GM19438 (cell line): ENCODE data around the gene PTOV1.

Experiments
- ATAC-seq: cut with Tn5 transposase; IDR thresholded peaks from one replicate; pipeline ENCODE4 v1.9.1; 2021; ENCODE audit warnings: low read depth; ENCODE audit not compliant: unreplicated experiment

PTOV1 gene

DNA sequence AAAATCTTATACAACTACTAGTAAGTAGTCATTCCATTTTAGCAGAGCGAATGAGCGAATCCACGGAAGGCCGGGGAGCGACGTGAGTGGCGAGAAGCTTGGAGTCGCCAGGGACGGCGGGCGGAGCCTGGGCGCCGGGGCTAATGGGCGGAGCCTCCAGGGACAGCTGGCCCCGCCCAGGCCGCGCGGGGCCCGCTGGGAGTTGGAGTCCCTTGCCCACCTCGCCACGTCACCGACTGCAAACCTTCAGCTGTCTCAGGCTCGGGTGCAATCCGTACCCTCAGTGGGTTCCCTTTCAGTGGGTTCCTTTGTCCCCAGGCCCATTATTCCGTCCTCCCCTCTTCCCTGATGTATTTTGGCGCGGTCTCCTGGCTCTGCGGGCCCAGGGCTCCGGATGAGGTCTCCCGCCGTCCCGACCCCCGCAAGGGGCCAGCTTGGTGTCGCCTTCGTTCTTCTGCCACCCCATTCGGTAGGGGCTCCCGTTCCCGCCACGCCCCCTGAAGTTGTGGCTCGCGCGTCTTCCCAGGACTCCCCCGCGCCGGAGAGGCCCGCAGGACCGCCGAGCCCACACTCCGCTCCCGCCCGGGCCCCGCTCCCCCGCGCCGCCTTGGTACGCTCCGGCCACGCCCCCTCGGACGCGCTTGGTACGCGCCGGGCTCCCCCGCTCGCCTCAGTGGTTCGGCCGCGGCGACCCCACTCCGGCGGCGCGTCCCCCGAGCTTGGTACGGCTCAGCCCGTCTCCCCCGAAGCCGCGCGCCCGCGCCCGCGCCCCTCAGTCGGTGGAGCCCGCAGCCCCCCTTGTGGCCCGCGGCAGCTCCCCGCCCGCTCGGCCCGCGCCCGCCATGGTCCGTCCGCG is at the start of gene PTOV1:
TSS of gene PTOV1 (plus strand) at position 673 of the 856 bp plus-strand sequence.
- ATAC-seq, result peak; percentile 67

DNA sequence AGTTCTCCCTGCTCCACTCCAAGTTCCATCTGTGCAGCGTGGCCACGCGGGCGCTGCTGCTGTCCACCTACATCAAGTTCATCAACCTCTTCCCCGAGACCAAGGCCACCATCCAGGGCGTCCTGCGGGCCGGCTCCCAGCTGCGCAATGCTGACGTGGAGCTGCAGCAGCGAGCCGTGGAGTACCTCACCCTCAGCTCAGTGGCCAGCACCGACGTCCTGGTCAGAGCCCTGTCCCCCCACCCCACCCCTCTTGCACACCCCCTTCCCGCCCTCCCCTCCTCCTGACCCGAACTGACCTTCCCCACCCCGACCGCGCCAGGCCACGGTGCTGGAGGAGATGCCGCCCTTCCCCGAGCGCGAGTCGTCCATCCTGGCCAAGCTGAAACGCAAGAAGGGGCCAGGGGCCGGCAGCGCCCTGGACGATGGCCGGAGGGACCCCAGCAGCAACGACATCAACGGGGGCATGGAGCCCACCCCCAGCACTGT is 49.5 kb upstream of the PTOV1 start:
- ATAC-seq, result no peak

DNA sequence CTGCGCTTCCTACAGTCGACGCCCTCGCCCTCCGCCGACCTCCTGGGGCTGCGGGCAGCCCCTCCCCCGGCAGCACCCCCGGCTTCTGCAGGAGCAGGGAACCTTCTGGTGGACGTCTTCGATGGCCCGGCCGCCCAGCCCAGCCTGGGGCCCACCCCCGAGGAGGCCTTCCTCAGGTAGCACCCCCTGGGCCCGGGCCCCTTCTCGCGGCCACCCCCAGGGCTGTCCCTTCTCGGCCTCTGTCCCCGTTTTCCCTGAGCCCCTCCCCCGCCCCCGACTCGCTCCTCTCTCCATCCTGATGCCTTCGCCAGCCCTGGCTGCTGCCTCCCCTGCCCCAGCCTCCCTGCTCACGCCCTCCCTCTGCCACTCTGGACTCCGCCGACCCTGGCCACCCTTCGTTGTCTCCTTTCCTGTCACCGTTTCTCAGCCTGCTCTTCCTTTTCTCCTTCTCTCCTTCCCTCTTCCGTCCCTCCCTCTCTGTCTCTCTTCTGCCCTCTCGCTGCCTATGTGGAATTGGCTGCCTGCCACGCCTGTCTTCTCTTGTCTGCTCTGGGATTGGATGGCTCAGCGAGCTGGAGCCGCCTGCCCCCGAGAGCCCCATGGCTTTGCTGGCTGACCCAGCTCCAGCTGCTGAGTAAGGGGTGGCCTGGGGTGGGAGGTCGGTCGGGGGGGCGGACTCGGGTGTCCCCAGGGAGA is 48.8 kb upstream of the PTOV1 start:
- ATAC-seq, result no peak

DNA sequence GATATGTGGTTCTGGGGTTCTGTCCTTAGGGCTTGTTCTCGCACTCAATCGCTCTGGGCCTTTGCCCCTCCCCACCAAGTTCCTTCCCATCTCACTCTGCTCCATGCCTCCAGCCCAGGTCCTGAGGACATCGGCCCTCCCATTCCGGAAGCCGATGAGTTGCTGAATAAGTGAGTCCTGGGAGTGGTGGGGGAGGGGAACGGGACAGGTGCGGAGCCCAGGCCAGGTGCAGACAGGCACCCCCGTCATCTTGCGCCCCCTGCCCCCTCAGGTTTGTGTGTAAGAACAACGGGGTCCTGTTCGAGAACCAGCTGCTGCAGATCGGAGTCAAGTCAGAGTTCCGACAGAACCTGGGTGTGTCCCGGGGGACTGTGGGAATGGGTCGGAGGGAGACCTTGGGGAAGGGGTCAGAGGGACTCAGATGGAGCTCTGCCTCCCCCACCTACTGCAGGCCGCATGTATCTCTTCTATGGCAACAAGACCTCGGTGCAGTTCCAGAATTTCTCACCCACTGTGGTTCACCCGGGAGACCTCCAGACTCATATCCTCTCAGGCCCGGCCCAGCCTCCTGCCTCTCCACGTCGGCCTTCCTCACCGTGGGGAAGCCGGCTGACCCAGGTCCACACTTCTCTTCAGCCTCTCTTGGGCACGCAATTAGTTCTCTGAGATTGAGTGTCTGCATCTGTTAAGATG is 48.0 kb upstream of the PTOV1 start:
- no peak for ATAC-seq

- no peak for ATAC-seq
Measured at GRCh38 chr19:49803529-49803856, 47.5 kb upstream of the PTOV1 start.

DNA sequence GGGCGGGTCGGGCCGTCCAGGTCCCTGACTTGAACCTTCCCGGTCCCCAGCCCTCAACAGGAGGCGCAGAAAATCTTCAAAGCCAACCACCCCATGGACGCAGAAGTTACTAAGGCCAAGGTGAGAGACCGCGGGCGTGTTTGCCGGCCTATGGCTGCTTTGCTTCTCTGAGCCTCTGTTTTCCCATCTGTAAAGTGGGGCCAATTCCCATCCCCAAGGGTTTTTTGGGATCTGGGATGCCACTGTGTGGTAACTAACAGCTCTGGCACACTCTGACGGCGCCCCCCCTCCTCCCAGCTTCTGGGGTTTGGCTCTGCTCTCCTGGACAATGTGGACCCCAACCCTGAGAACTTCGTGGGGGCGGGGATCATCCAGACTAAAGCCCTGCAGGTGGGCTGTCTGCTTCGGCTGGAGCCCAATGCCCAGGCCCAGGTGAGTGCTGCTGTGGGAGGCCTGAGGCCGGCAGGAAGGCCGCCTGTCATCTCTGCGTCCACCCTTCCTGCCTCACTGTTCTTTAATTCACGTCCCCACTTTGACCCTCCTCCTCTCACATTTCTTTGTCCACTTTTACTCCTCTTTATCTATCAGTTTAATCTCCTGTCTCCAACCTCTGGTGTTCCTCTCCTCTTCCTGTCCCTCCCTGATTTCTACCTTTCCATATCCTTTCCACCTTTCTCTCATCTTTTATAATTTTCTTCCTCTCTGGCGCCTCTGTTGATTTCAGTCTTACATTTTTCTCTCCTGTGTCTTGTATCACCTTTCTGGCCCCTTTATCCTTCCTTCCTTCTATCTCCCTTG is 44.9 kb upstream of the PTOV1 start:
- ATAC-seq, result no peak

- ATAC-seq, result no peak
Measured at GRCh38 chr19:49806620-49806959, 44.4 kb upstream of the PTOV1 start.

GRCh38 chr19:49807058-49807903 is 43.7 kb upstream of the PTOV1 start:
- ATAC-seq, result no peak

DNA sequence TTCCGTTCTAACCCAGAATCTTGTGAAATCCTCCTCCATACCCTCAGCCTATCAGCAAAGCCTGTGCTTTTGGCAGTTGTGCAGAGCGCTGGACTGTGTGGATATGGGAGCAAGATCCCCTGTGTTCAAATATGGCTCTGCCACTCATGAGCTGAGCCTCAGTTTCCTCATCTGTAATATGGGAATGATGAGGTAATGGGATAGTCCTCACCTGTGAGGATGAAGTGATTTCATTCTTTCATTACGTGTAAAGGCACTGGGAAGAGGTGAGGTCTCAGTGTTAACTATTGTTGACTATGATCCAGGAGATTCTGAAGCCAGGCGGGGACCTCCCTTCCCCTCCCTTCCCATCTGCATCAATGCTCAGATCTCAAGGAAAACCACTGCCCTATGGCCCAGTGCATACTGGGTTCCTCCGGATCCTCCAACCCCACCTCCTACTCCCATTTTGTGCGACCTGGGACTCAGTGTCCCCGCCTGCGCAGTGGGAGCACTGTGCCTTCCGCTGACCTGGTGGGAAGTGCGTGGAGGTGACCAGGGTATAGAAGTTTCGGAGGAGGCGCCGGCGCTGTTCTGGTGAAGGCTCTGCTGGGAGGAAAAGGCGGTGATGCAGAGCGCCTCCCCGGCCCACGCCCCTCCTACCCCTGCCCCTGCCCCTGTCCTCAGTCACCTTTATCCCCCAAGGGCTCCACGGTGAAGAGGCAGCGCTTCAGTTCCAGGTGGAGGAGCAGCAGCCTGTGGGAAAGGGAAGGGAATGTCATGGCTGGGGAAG is 42.9 kb upstream of the PTOV1 start:
- ATAC-seq, result no peak

GRCh38 chr19:49808711-49809159 is 42.2 kb upstream of the PTOV1 start:
- ATAC-seq, result no peak

DNA sequence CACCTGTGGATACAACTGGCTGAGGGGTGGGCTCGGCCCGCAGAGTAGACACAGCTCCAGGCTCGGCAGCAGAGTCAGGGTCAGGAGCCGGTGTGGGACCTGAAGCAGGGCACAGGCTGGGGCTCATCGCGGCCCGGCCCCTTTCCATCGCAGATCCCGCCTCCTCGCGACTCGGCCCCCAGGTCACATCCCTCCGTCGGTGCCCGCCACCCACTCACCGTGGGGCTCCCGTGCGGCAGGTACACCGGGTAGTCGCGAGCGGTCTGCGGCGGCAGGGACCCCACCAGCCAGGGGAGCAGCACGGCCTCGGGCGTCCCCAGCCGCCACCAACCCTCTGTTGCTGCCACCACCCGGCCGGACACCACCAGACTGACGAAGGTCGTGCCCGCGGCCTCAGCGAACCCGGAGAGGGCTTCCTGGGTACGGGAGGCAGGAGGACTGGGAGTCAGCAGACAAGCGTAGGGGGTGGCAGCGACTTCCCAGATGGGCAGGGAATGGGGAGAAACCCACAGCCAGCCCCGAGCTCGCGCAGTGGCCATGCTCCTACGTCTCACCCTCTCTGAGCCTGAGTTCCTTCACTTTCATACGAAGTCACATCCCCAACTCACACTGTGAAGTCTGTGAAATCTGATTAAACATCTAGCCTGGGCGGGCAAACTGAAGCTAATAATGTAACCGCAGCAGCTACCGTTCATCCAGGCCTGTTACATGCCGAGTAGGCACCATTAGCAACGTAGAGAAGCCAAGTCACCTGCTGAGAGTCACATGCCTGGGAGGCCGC is 41.6 kb upstream of the PTOV1 start:
- ATAC-seq, result no peak

- ATAC-seq, result no peak
Measured at GRCh38 chr19:49809941-49810389, 41.0 kb upstream of the PTOV1 start.

DNA sequence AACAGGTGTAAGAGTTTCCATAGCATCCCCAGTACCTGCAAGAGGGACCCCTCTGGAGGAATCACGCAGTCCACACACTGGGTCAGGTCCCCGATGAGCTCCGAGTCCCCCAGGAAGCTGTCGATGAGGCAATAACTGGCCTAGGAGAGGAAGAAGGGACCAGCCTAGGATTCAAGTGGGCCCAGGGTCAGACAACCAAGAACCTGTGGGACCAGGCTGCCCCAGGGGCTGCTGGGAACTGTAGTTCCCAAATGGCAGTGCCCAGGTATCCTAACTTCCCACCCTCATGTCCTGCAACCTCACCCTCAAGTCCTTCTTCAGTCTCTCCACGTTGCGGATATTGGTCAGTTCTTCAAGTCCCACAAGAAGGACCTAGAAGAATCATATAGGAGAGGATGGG is 39.6 kb upstream of the PTOV1 start:
- ATAC-seq, result no peak

DNA sequence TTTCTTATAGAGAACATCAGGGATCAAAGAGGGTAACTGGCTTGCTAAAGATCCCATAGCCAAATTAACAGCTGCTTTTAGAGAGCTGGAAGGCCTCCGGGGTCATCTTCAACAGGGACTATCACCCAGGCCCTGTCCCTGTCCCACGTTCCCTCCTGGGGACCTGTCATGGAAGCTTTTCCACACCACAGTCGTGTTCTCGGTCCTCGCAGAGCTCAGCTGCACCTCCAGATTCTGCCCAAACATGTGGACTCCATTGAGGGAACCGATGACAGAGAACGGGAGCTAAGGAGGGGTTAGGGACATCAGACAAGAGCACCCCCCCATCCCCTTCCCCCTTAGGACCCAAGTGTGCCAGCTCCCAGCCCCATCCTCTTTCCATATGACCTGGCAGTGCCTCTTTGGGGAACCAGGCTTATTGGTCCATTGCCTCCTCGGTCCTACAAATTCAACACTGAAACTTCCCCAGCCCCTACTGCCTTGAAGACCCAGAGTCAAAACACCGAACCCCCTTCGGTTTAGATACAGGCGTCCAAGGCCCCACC is 38.4 kb upstream of the PTOV1 start:
- no peak for ATAC-seq

DNA sequence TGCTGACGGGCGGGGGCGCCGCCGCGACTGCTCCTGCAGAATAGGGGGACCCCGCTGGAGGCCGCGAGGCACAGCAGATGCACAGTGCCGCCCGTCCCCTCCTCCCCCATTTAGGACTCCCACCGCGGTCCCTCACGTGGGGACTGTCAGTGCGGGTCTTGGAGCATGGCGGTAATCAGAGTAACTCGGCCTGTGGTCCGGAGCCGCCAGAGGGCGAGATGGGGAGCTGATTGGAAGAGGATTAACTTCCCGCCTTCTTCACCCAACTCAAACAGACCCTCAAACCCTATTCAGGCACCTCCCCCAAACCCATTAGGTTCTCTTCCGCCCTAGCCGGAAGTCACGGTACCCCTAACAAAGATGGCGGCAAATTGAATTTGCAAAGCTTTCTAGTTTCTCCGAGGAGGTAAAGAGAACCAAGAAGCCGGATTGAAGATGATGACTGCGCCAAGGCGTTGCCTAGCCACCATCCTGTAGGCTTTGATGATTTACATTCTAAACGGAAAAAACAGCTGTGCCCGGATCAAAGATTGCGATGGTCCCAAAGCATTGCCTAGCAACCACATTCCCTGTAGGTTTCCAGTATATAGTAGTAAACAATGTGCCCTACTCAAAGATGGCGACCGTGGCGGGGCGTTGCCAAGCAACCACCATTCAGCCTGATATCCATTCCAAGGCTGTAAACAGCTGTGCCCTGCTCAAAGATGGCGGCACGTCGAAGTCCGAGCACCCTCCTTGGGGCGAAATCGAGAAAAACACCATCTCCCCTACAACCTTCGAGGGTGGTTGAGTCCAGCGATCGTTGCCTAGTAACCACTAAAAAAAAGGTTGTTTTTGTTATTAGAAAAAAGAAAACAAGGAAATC is 37.7 kb upstream of the PTOV1 start, which contains the start of gene FUZ:
TSS of gene FUZ (minus strand) at position 296 of the 865 bp plus-strand sequence. CDS start at position 110, 186 bp downstream.
- no peak for ATAC-seq

GRCh38 chr19:49814010-49814409 is 36.9 kb upstream of the PTOV1 start:
- no peak for ATAC-seq

GRCh38 chr19:49816590-49816989 is 34.4 kb upstream of the PTOV1 start:
- no peak for ATAC-seq
